Esophagus muscularis mucosa (tissue), 4 donors: ENCODE results near the gene ATG4D.

Source experiments
- CTCF ChIP-seq, 3 experiments: fragments of 200-600 bp in 2 of 3; fragments of 450-650 bp in 1 of 3; sonication (generic) in 2 of 3; IDR thresholded peaks; one replicate each; pipeline ENCODE4 v1.5.1; 2017 to 2019; ENCODE audit warnings: antibody characterized with exemption in 3 of 3, mild to moderate bottlenecking in 2 of 3, moderate library complexity in 1 of 3
- EP300 ChIP-seq: sonication (generic); formaldehyde crosslinking; IDR thresholded peaks from one replicate; pipeline ENCODE4 v1.6.1; 2017; ENCODE audit warnings: antibody characterized with exemption
- POLR2A ChIP-seq: fragments of 450-650 bp; IDR thresholded peaks from one replicate; pipeline ENCODE4 v1.6.1; 2017; ENCODE audit warnings: antibody characterized with exemption, moderate library complexity, mild to moderate bottlenecking, low read depth
- POLR2AphosphoS5 ChIP-seq, 2 donors: sonication (generic); formaldehyde crosslinking; IDR thresholded peaks; one replicate each; pipeline ENCODE4 v1.6.1; 2017; ENCODE audit warnings: antibody characterized with exemption in 2 of 2

- TF ChIP-seq CTCF (IDR thresholded peaks at IDR 0.05) (no peak), POLR2A (no peak), POLR2AphosphoS5 (IDR thresholded peaks at IDR 0.05) (no peak), EP300 (no peak)
Measured at GRCh38 chr19:10516671-10517286, 26.9 kb upstream of the ATG4D start.
